Subcutaneous adipose tissue (tissue), 4 donors: Measurements from ENCODE around the gene PDE6C. TPM values are rescaled to one million over a fixed set of nuclear protein-coding genes. Genes with fewer than 3 reads are reported as not detected.

Experiments used
- CTCF ChIP-seq: fragments of 450-650 bp; IDR thresholded peaks from one replicate; pipeline ENCODE4 v1.5.1; 2016; ENCODE audit warnings: low read depth, mild to moderate bottlenecking, control low read depth, antibody characterized with exemption, moderate library complexity
- total RNA-seq, 4 donors: library from RNA; depleted of rRNA; stranded (reverse); fragments of >200 nt; gene quantifications; one replicate each; pipeline ENCODE4 v1.1.0, GENCODE V29; 2016

The PDE6C gene
- total RNA-seq, 4 donors from 2014 or later: not detected

DNA sequence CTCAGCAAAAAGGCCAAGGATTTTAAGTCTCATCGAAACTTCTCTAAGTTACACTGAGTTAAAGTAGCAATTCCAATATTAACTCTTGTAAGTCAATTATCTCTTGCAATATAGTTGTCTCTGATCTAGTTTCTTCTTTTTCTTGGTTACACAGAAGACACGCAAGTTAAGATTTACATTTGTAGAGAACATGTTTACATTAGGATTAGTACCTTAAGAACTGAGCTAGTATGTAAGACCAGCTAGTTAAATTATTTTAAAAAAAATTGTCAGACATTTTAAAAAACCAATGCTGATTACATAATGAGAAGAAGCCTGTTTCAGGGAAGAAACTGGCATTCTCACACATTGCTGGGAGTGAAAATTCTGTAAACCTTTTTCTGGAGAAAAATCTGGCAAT lies 58.7 kb downstream of the PDE6C start:
- TF ChIP-seq CTCF: no peak

- no peak for TF ChIP-seq CTCF
Observed at GRCh38 chr10:93672022-93672678, 59.8 kb downstream of the PDE6C start.

- no peak for TF ChIP-seq CTCF
Observed at GRCh38 chr10:93672890-93673289, 60.6 kb downstream of the PDE6C start.

DNA sequence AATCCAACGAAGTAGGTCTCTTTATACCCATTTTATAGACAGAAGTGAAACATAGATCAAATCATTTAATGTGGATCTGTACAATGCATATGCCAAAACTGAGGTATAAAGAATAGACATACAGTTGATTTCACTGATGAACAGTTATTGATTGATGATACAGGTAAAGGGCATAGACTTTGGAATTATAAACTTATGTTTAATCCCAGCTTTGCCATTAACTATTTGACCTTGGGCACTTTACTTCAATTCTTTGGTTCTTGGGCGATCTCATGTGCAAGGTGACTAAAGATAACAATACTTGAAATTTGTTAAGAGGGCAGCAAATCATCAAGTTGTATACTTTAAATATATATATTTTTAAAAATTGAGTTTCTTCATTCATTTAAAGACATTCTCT lies 61.5 kb downstream of the PDE6C start:
- TF ChIP-seq CTCF: no peak

DNA sequence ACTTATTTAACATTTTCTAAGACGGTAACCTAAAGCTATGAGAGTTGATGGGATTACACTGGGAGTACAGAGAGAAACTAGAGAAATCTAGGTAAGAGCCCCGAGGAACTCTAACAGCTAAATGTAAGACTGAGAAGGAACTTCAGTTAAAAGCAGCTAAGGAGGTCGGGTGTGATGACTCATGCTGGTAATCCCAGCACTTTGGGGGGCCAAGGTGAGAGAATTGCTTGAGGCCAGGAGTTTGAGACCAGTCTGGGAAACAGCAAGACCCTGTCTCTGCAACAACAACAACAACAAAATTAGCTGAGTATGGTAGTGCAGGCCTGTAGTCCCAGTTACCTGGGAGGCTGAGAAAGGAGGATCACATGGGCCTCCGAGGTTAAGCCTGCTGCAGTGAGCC lies 66.0 kb downstream of the PDE6C start:
- TF ChIP-seq CTCF: no peak

- TF ChIP-seq CTCF: no peak
Observed at GRCh38 chr10:93678805-93679587, 66.7 kb downstream of the PDE6C start.

- TF ChIP-seq CTCF: no peak
Observed at GRCh38 chr10:93680412-93681047, 68.2 kb downstream of the PDE6C start.
